ENCODE data around the gene RBM28. TPM values are rescaled to one million over a fixed set of nuclear protein-coding genes. Genes with fewer than 3 reads are reported as not detected.

The RBM28 gene
- total RNA-seq, 1 experiment from 2014 or later, result 45.3 TPM

- intact Hi-C loops (cut with micrococcal nuclease), result no loop called here
- POLR2A ChIA-PET (ENCODE audit: unreplicated experiment), result no interaction called here
- H3F3A ChIP-seq (ENCODE audit: low read length, unreplicated experiment), result no peaks in the 10 kb centered on the region
- TF ChIP-seq CTCF (conservative IDR thresholded peaks at IDR 0.05; ENCODE audit: low read depth, low read length), result no peak
- no peak for TF ChIP-seq EZH2phosphoT487 (IDR thresholded peaks at IDR 0.05; ENCODE audit: borderline replicate concordance, low read length)
- no peak for TF ChIP-seq EZH2 (IDR thresholded peaks at IDR 0.05; ENCODE audit: low read length, unreplicated experiment)
- H3K27me3 ChIP-seq (ENCODE audit: low read length), result no peaks in the 10 kb centered on the region
- H2AFZ ChIP-seq (ENCODE audit: low read length), result no peak overlapping the region
- H4K20me1 ChIP-seq (ENCODE audit: low read length), result no peaks in the 10 kb centered on the region
- H3K4me1 ChIP-seq (ENCODE audit: insufficient read depth, low read length), result peaks cover 9% of the 10 kb centered on the region
- CTCF ChIA-PET, result interaction anchor here (0.6 kb wide), 1 partner anchor 21 kb away, joined by 4 read pairs; no protein-coding TSS in a partner anchor
- no peaks in the 10 kb centered on the region for H3K79me2 ChIP-seq (ENCODE audit: low read length)
- no peaks in the 10 kb centered on the region for H3K36me3 ChIP-seq (ENCODE audit: low read depth, low read length)
- ATAC-seq, result no peak
- no TSS peak for BruUV-seq (replicated peaks)
- H3K4me2 ChIP-seq (ENCODE audit: low read length), result no peak overlapping the region
- H3K27ac ChIP-seq (ENCODE audit: low read length), result no peak overlapping the region
- H3K4me3 ChIP-seq (ENCODE audit: low read length), result no peak overlapping the region
- no peaks in the 10 kb centered on the region for H3K9me2 ChIP-seq (replicated peaks; ENCODE audit: low read length)
- H3K9me3 ChIP-seq (ENCODE audit: low read length), result no peaks in the 10 kb centered on the region
- H3K9ac ChIP-seq (ENCODE audit: low read length), result no peak overlapping the region
- DNase-seq, result no peak
These were observed 9.5 kb upstream of the RBM28 start for GRCh38 chr7:128353189-128353588.

DNA sequence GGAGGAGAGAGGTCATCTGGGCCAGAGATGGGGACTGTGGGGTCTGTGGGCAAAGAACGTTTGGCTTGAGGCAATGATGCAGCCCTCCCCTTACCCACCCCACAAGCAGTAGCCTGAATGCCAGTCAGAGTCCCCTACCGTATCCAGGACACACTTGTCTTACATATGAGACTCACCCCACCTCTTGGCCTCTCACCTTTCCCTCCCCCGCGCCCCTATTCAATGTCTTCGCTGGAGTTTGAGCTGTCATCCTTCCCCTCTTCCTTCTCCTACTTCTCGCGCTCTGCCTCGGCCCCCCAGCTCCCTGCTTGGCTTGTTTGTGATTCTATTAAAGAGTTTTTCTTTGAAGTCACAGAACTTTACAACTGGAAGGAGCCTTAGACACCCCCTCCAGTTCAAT is 8.9 kb upstream of the RBM28 start:
- Histone ChIP-seq H3K4me1 (ENCODE audit: insufficient read depth, low read length) (peaks cover 8% of the 10 kb centered on the region), H3K36me3 (ENCODE audit: low read depth, low read length) (no peaks in the 10 kb centered on the region), H3K9ac (ENCODE audit: low read length) (no peak overlapping the region), H3K4me3 (ENCODE audit: low read length) (no peak overlapping the region), H3K9me2 (replicated peaks; ENCODE audit: low read length) (no peaks in the 10 kb centered on the region), H3K27me3 (ENCODE audit: low read length) (no peaks in the 10 kb centered on the region), H3F3A (ENCODE audit: low read length, unreplicated experiment) (no peaks in the 10 kb centered on the region), H2AFZ (ENCODE audit: low read length) (no peak overlapping the region), H3K4me2 (ENCODE audit: low read length) (no peak overlapping the region), H3K9me3 (ENCODE audit: low read length) (no peaks in the 10 kb centered on the region), H4K20me1 (ENCODE audit: low read length) (no peaks in the 10 kb centered on the region), H3K79me2 (ENCODE audit: low read length) (no peaks in the 10 kb centered on the region), H3K27ac (ENCODE audit: low read length) (no peak overlapping the region)
- BruUV-seq (replicated peaks), result no TSS peak
- CTCF ChIA-PET, result interaction anchor here (0.6 kb wide), 1 partner anchor 21 kb away, joined by 4 read pairs; no protein-coding TSS in a partner anchor
- POLR2A ChIA-PET (ENCODE audit: unreplicated experiment), result no interaction called here
- ATAC-seq (no peak), DNase-seq (no peak)
- intact Hi-C loops (cut with micrococcal nuclease), result no loop called here
- no peak for TF ChIP-seq CTCF (conservative IDR thresholded peaks at IDR 0.05; ENCODE audit: low read depth, low read length)
- no peak for TF ChIP-seq EZH2 (IDR thresholded peaks at IDR 0.05; ENCODE audit: low read length, unreplicated experiment)
- TF ChIP-seq EZH2phosphoT487 (IDR thresholded peaks at IDR 0.05; ENCODE audit: borderline replicate concordance, low read length), result no peak

DNA sequence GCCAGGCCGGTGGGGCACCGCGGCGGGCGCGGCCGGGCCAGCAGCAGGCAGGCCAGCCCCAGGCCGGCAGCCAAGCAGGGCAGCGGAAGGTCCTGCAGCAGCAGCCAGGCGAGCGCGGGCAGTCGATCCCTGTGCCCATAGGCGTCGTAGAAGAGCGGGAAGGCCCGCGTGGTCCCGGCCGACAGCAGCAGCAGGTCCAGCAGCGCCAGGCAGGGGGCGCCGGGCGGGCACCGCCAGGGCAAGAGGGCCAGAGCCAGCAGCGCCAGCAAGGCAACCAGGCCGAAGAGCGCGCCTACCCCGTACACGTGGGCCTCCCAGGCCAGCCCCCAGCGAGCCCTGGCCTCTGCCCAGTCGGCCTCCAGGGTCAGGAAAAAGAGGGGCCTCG is 8.4 kb upstream of the RBM28 start:
- ChIA-PET POLR2A (ENCODE audit: unreplicated experiment) (no interaction called here), CTCF (no interaction called here)
- no peak for TF ChIP-seq EZH2 (IDR thresholded peaks at IDR 0.05; ENCODE audit: low read length, unreplicated experiment)
- TF ChIP-seq CTCF (conservative IDR thresholded peaks at IDR 0.05; ENCODE audit: low read depth, low read length), result no peak; the same call in 1 of the 2 replicates
- TF ChIP-seq EZH2phosphoT487 (IDR thresholded peaks at IDR 0.05; ENCODE audit: borderline replicate concordance, low read length), result no peak
- no peaks in the 10 kb centered on the region for H3K36me3 ChIP-seq (ENCODE audit: low read depth, low read length)
- no peak overlapping the region for H3K4me3 ChIP-seq (ENCODE audit: low read length)
- no peak overlapping the region for H3K4me2 ChIP-seq (ENCODE audit: low read length)
- H3K27me3 ChIP-seq (ENCODE audit: low read length), result no peaks in the 10 kb centered on the region
- no peak for ATAC-seq
- no peak overlapping the region for H3K9ac ChIP-seq (ENCODE audit: low read length)
- intact Hi-C loops (cut with micrococcal nuclease), result no loop called here
- no TSS peak for BruUV-seq (replicated peaks)
- H2AFZ ChIP-seq (ENCODE audit: low read length), result no peak overlapping the region
- H3K9me3 ChIP-seq (ENCODE audit: low read length), result no peaks in the 10 kb centered on the region
- DNase-seq, result no peak
- no peaks in the 10 kb centered on the region for H3K9me2 ChIP-seq (replicated peaks; ENCODE audit: low read length)
- H3K27ac ChIP-seq (ENCODE audit: low read length), result no peak overlapping the region
- no peaks in the 10 kb centered on the region for H4K20me1 ChIP-seq (ENCODE audit: low read length)
- no peaks in the 10 kb centered on the region for H3F3A ChIP-seq (ENCODE audit: low read length, unreplicated experiment)
- H3K79me2 ChIP-seq (ENCODE audit: low read length), result no peaks in the 10 kb centered on the region
- peaks cover 4% of the 10 kb centered on the region; the same call in 1 of the 2 replicates for H3K4me1 ChIP-seq (ENCODE audit: insufficient read depth, low read length)

Measured in PC-3 (cell line).